HepG2 (cell line): Measurements from ENCODE around the gene TIMM9. TPM values are rescaled to one million over a fixed set of nuclear protein-coding genes. Genes with fewer than 3 reads are reported as not detected.
A peak's percentile ranks its signal among the peaks of the same experiment; 100 is the strongest.

Experiments
- ATAC-seq: fragments of 200-7000 bp; cut with Tn5 transposase; 3 replicates; pipeline ENCODE4 v1.9.1; 2020; ENCODE audit warnings: mild to moderate bottlenecking, moderate library complexity
- BruUV-seq: library from RNA; stranded (reverse); fragments of 400-500 nt; replicated peaks from 2 replicates; lab custom pipeline; 2021; lab: Mats Ljungman, UMichigan
- CTCF ChIA-PET: fragments of 300-600 bp; formaldehyde crosslinking; extraction: SDS; loops from one replicate; lab custom pipeline; 2021; ENCODE audit warnings: low total read pairs, inconsistent platforms, low intra/inter-chr PET ratio; lab: Yijun Ruan, JAX
- POLR2A ChIA-PET: fragments of 350-600 bp; sonication (Branson Sonifier 250); formaldehyde crosslinking; loops from one replicate; lab custom pipeline; 2020; ENCODE audit warnings: antibody characterized with exemption, inconsistent platforms; lab: Yijun Ruan, JAX
- DNase-seq: peaks from one replicate; pipeline ENCODE4 v3.0.0-alpha.2; 2015; ENCODE audit warnings: low spot score
- FAIRE-seq: peaks from 3 replicates; lab custom pipeline; 2011; peaks lifted over from hg19 to GRCh38; lab: Jason Lieb, UNC
- H2AFZ ChIP-seq: one replicate; pipeline ENCODE4 v1.6.1; 2011; ENCODE audit warnings: low read length, inconsistent platforms
- H3K27ac ChIP-seq: fragments of 300-600 bp; 3 replicates; pipeline ENCODE4 v1.8.0; 2011; ENCODE audit warnings: mixed run types, mild to moderate bottlenecking, mixed read lengths, low read length, inconsistent platforms; ENCODE audit not compliant: insufficient read depth; ENCODE audit errors: extremely low read length
- H3K27me3 ChIP-seq, 2 experiments: fragments of 200-600 bp in 1 of 2; 2 replicates in 1 of 2; 3 replicates in 1 of 2; pipeline versions ENCODE4 v1.6.0 to v1.8.0; 2011; ENCODE audit warnings: low read length in 2 of 2, mild to moderate bottlenecking in 2 of 2, moderate library complexity in 2 of 2, inconsistent platforms in 1 of 2; ENCODE audit not compliant: insufficient read depth in 2 of 2, control insufficient read depth in 1 of 2
- H3K36me3 ChIP-seq, 2 experiments: fragments of 200-600 bp in 1 of 2; replicated peaks in 1 of 2; 2 replicates in 1 of 2; 3 replicates in 1 of 2; pipeline versions ENCODE4 v1.5.1 to v1.8.0; 2011; ENCODE audit warnings: low read length in 2 of 2, inconsistent platforms in 1 of 2; ENCODE audit not compliant: insufficient read depth in 2 of 2, control insufficient read depth in 1 of 2
- H3K4me1 ChIP-seq: 2 replicates; pipeline ENCODE4 v1.5.1; 2012; ENCODE audit warnings: low read length, inconsistent platforms; ENCODE audit not compliant: insufficient read depth
- H3K4me2 ChIP-seq: 2 replicates; pipeline ENCODE4 v1.6.0; 2011; ENCODE audit warnings: low read depth, low read length, inconsistent platforms
- H3K4me3 ChIP-seq, 3 experiments: fragments of 200-600 bp in 1 of 3; sonication (generic), shearing (Covaris generic) in 1 of 3; replicated peaks in 1 of 3; 2 replicates each; pipeline ENCODE4 v1.5.1; 2011 to 2016; ENCODE audit warnings: low read length in 3 of 3, inconsistent platforms in 2 of 3, low read depth in 2 of 3, mild to moderate bottlenecking in 2 of 3, control low read depth in 1 of 3, mixed read lengths in 1 of 3; ENCODE audit not compliant: insufficient read depth in 1 of 3
- H3K79me2 ChIP-seq: one replicate; pipeline ENCODE4 v1.6.1; 2011; ENCODE audit warnings: low read length, inconsistent platforms; ENCODE audit not compliant: insufficient read depth
- H3K9ac ChIP-seq: 2 replicates; pipeline ENCODE4 v1.6.0; 2011; ENCODE audit warnings: mild to moderate bottlenecking, low read depth, low read length, inconsistent platforms; ENCODE audit not compliant: insufficient read depth
- H3K9me3 ChIP-seq: 2 replicates; pipeline ENCODE4 v1.5.1; 2012; ENCODE audit warnings: mild to moderate bottlenecking, low read length
- H4K20me1 ChIP-seq: 2 replicates; pipeline ENCODE4 v1.6.0; 2011; ENCODE audit warnings: inconsistent platforms, mild to moderate bottlenecking, low read length, moderate library complexity; ENCODE audit not compliant: insufficient read depth
- ARID3A ChIP-seq: IDR thresholded peaks from 2 replicates; pipeline ENCODE4 v1.6.1; 2012; ENCODE audit warnings: low read depth, low read length, improper control_type of control experiment
- FOXP1 ChIP-seq, 2 experiments: fragments of 450-650 bp in 1 of 2; IDR thresholded peaks; 2 replicates each; pipeline ENCODE4 v1.6.1; 2017 to 2018; ENCODE audit warnings: antibody characterized with exemption in 1 of 2
- HNF1A ChIP-seq, 2 experiments: sonication (generic) in 1 of 2; formaldehyde crosslinking in 1 of 2; IDR thresholded peaks; 2 replicates each; pipeline versions ENCODE4 v1.4.0 to v1.6.1; 2016 to 2020; ENCODE audit warnings: borderline replicate concordance in 1 of 2, low read depth in 1 of 2, mild to moderate bottlenecking in 1 of 2, missing genetic modification reagents in 1 of 2
- KAT8 ChIP-seq: IDR thresholded peaks from 2 replicates; pipeline ENCODE4 v1.6.1; 2016; ENCODE audit warnings: missing genetic modification reagents, missing compliant biosample characterization
- REPIN1 ChIP-seq: sonication (generic); formaldehyde crosslinking; IDR thresholded peaks from 2 replicates; pipeline ENCODE4 v1.8.0; 2022; ENCODE audit warnings: missing genetic modification reagents, low read depth, mild to moderate bottlenecking, borderline replicate concordance
- SATB2 ChIP-seq: sonication (generic); formaldehyde crosslinking; IDR thresholded peaks from 2 replicates; pipeline ENCODE4 v1.5.0; 2020; ENCODE audit warnings: missing genetic modification reagents
- SP1 ChIP-seq, 2 experiments: fragments of 450-650 bp in 1 of 2; sonication (generic) in 1 of 2; formaldehyde crosslinking in 1 of 2; IDR thresholded peaks; 2 replicates each; pipeline versions ENCODE4 v1.4.0 to v1.6.1; 2016 to 2020; ENCODE audit warnings: missing genetic modification reagents in 1 of 2
- TIGD3 ChIP-seq: sonication (generic); formaldehyde crosslinking; IDR thresholded peaks from 2 replicates; pipeline ENCODE4 v1.5.1; 2020; ENCODE audit warnings: mild to moderate bottlenecking, missing genetic modification reagents, borderline replicate concordance
- ZFP36 ChIP-seq: fragments of 150-350 bp; IDR thresholded peaks from 2 replicates; pipeline ENCODE4 v1.6.1; 2018; ENCODE audit warnings: borderline replicate concordance, low read length, low read depth; ENCODE audit not compliant: partially characterized antibody
- ZNF121 ChIP-seq: sonication (generic); formaldehyde crosslinking; IDR thresholded peaks from 2 replicates; pipeline ENCODE4 v1.5.0; 2020; ENCODE audit warnings: mild to moderate bottlenecking, missing genetic modification reagents
- WGBS: methylation state at CpG from one replicate; pipeline ENCODE4 v1.1.6; 2017; ENCODE audit warnings: low lambda C conversion rate; 5-methylcytosine and 5-hydroxymethylcytosine counted together
- in situ Hi-C: cut with HindIII; loops from 2 replicates; pipeline ENCODE4 v1.10.0; 2017; ENCODE audit warnings: low pct_unique_long_range_greater_than_20kb; ENCODE audit not compliant: extremely low pct_ligation_motif_present
- intact Hi-C: fragments of 100-400 bp; cut with micrococcal nuclease; formaldehyde crosslinking; loops from one replicate; pipeline ENCODE4 v1.10.0; 2022; ENCODE audit not compliant: unreplicated experiment
- polyA plus RNA-seq, 8 experiments: library from polyadenylated mRNA; depleted of rRNA in 3 of 8; stranded (reverse) in 7 of 8; unstranded in 1 of 8; fragments of >200 nt; fragmentation: Illumina TruSeq in 4 of 8; extraction: Trizol in 4 of 8; gene quantifications; 2 replicates each; pipeline versions ENCODE4 v1.2.1 to v1.2.3, GENCODE V29; 2011 to 2016; ENCODE audit warnings: low read depth in 4 of 8, missing spikeins in 1 of 8, mixed read lengths in 1 of 8; ENCODE audit not compliant: insufficient read depth in 1 of 8
- total RNA-seq, 5 experiments: library from RNA; depleted of rRNA; stranded (reverse); fragments of >200 nt; fragmentation: Illumina TruSeq; extraction: Trizol; gene quantifications; 2 replicates each; pipeline ENCODE4 v1.2.3, GENCODE V29; 2016; ENCODE audit warnings: low read depth in 1 of 5

The TIMM9 gene
- total and polyA plus RNA-seq, 2 of the 13 experiments (the other 11 are each of a cell fraction or from before 2014, with no cell fraction given), result 30.5 to 42.5 TPM

GRCh38 chr14:58367296-58367695 is 60.0 kb downstream of the TIMM9 start:
- in situ Hi-C loops, result loop anchor here (25.0 kb wide), 1 partner anchor 255 kb away; no protein-coding TSS in a partner anchor
- H2AFZ ChIP-seq, result no peak overlapping the region
- ATAC-seq (no peak), FAIRE-seq (no peak), DNase-seq (no peak)
- no peaks in the 10 kb centered on the region for H3K79me2 ChIP-seq
- BruUV-seq, result no TSS peak
- no peak overlapping the region for H3K4me2 ChIP-seq
- TF ChIP-seq FOXP1 (IDR thresholded peaks at IDR 0.05) (no peak), FOXP1 (CRISPR knock-in tag; IDR thresholded peaks at IDR 0.05) (no peak)
- no peaks in the 10 kb centered on the region for H3K27me3 ChIP-seq
- H3K9ac ChIP-seq, result no peak overlapping the region
- H3K27ac ChIP-seq, result no peak overlapping the region
- no peaks in the 10 kb centered on the region for H3K4me1 ChIP-seq
- no peak overlapping the region for H3K4me3 ChIP-seq
- ChIA-PET POLR2A (no interaction called here), CTCF (no interaction called here)
- H3K36me3 ChIP-seq, result peaks cover 9 to 44% of the 10 kb centered on the region in 2 experiments
- H4K20me1 ChIP-seq, result no peaks in the 10 kb centered on the region
- WGBS, result 97% methylated on average over 3 of the region's 3 CpGs
- intact Hi-C loops, result no loop called here
- no peaks in the 10 kb centered on the region for H3K9me3 ChIP-seq

- H3K79me2 ChIP-seq, result no peaks in the 10 kb centered on the region
- no peaks in the 10 kb centered on the region for H4K20me1 ChIP-seq
- WGBS, result 97% methylated on average over 4 of the region's 4 CpGs
- no peak overlapping the region for H3K4me2 ChIP-seq
- H3K4me3 ChIP-seq, result no peak overlapping the region
- H3K27me3 ChIP-seq, result no peaks in the 10 kb centered on the region
- no peaks in the 10 kb centered on the region for H3K9me3 ChIP-seq
- TSS peak; percentile 33 for BruUV-seq
- no peak overlapping the region for H3K27ac ChIP-seq
- H3K36me3 ChIP-seq, result peaks cover 7 to 55% of the 10 kb centered on the region in 2 experiments
- H3K9ac ChIP-seq, result no peak overlapping the region
- ChIA-PET POLR2A (no interaction called here), CTCF (no interaction called here)
- intact Hi-C loops (no loop called here), in situ Hi-C loops (loop anchor here (25.0 kb wide), 1 partner anchor 252 kb away; no protein-coding TSS in a partner anchor)
- no peak for ATAC-seq
- FAIRE-seq, result no peak
- H3K4me1 ChIP-seq, result no peaks in the 10 kb centered on the region
- DNase-seq, result no peak
- no peak overlapping the region for H2AFZ ChIP-seq
- TF ChIP-seq ZNF121, result no peak
- no peak for TF ChIP-seq TIGD3 (CRISPR knock-in tag)
- no peak for TF ChIP-seq KAT8 (CRISPR knock-in tag)
- TF ChIP-seq HNF1A (IDR thresholded peaks at IDR 0.05; ENCODE audit: low read depth), result no peak
- no peak for TF ChIP-seq HNF1A (CRISPR knock-in tag; IDR thresholded peaks at IDR 0.05; ENCODE audit: borderline replicate concordance)
- TF ChIP-seq SATB2 (CRISPR knock-in tag), result no peak
- TF ChIP-seq ARID3A, result no peak
- no peak for TF ChIP-seq SP1 (IDR thresholded peaks at IDR 0.05)
- TF ChIP-seq SP1 (CRISPR knock-in tag; IDR thresholded peaks at IDR 0.05), result no peak
- no peak for TF ChIP-seq REPIN1 (CRISPR knock-in tag)
- TF ChIP-seq ZFP36, result no peak
These were observed 63.0 kb downstream of the TIMM9 start for GRCh38 chr14:58364316-58364715.
